Measurements from ENCODE around the gene ANKH.

- TF ChIP-seq POLR2AphosphoS5 (IDR thresholded peaks at IDR 0.05; ENCODE audit: borderline replicate concordance, low read depth, low read length) (no peak), EZH2 (IDR thresholded peaks at IDR 0.05) (no peak), FOXP2 (optimal IDR thresholded peaks at IDR 0.05; ENCODE audit: control extremely low read depth, extremely low read length, insufficient read depth) (no peak)
These were observed 77.7 kb downstream of the ANKH start for GRCh38 chr5:14793851-14794250.

All from SK-N-MC (cell line).